Urinary bladder (tissue), 4 donors: ENCODE data around the gene STAT5B. TPM values are rescaled to one million over a fixed set of nuclear protein-coding genes. Genes with fewer than 3 reads are reported as not detected.
"Not testable (repeated sequence)": the region's sequence is repeated elsewhere in the genome, so short reads cannot be mapped to it uniquely, and the experiment has no call there.

ENCODE experiments used
- DNase-seq: peaks from one replicate; pipeline ENCODE4 v3.0.0-alpha.2; 2015; ENCODE audit errors: extremely low spot score
- H3K27ac ChIP-seq: one replicate; pipeline ENCODE4 v1.5.1; 2013; ENCODE audit warnings: low read depth, mild to moderate bottlenecking, moderate library complexity
- H3K36me3 ChIP-seq: one replicate; pipeline ENCODE4 v1.6.1; 2013; ENCODE audit warnings: mild to moderate bottlenecking, moderate library complexity; ENCODE audit not compliant: insufficient read depth
- H3K4me1 ChIP-seq: one replicate; pipeline ENCODE4 v1.6.1; 2013; ENCODE audit warnings: mild to moderate bottlenecking, moderate library complexity; ENCODE audit not compliant: insufficient read depth
- H3K4me3 ChIP-seq: one replicate; pipeline ENCODE4 v1.5.1; 2013; ENCODE audit warnings: low read depth, low read length
- WGBS: extraction: QIAGEN DNeasy Blood & Tissue Kit; methylation state at CpG from one replicate; pipeline ENCODE4 v1.1.7; 2013; 5-methylcytosine and 5-hydroxymethylcytosine counted together
- polyA plus RNA-seq: library from polyadenylated mRNA; stranded (reverse); fragments of 200-250 nt; gene quantifications from one replicate; pipeline ENCODE4 v1.2.3, GENCODE V29; 2013
- total RNA-seq: library from RNA; depleted of rRNA; stranded (reverse); fragments of >200 nt; gene quantifications from one replicate; pipeline ENCODE4 v1.2.3, GENCODE V29; 2014
- donor health status: healthy with polysubstance abuse.
- donor health status: healthy.

The STAT5B gene
- total and polyA plus RNA-seq, 2 donors: 37.6 to 66.3 TPM

GRCh38 chr17:42236760-42237159, 39.4 kb downstream of the STAT5B start:
- H3K36me3 ChIP-seq: no peaks in the 10 kb centered on the region
- H3K27ac ChIP-seq: no peak overlapping the region
- WGBS: 87% methylated on average over 7 of the region's 7 CpGs
- H3K4me1 ChIP-seq: no peaks in the 10 kb centered on the region
- no peak overlapping the region for H3K4me3 ChIP-seq
- no peak for DNase-seq

GRCh38 chr17:42233994-42234393, 42.2 kb downstream of the STAT5B start:
- 35% methylated on average over 2 of the region's 2 CpGs for WGBS
- no peak overlapping the region for H3K27ac ChIP-seq
- no peaks in the 10 kb centered on the region for H3K36me3 ChIP-seq

GRCh38 chr17:42233156-42233555, 43.0 kb downstream of the STAT5B start:
- no peak for DNase-seq
- no peak overlapping the region for H3K27ac ChIP-seq
- WGBS: 93% methylated on average over 5 of the region's 5 CpGs
- no peaks in the 10 kb centered on the region for H3K4me1 ChIP-seq
- H3K36me3 ChIP-seq: no peaks in the 10 kb centered on the region
- H3K4me3 ChIP-seq: no peak overlapping the region

More at GRCh38 chr17:42233994-42234393, 42.2 kb downstream of the STAT5B start:
- no peak for DNase-seq
- H3K4me3 ChIP-seq: no peak overlapping the region
- H3K4me1 ChIP-seq: no peaks in the 10 kb centered on the region

- 91% methylated on average over 5 of the region's 5 CpGs for WGBS
- no peak overlapping the region for H3K4me3 ChIP-seq
- H3K27ac ChIP-seq: no peak overlapping the region
- no peaks in the 10 kb centered on the region for H3K36me3 ChIP-seq
- DNase-seq: no peak
- no peaks in the 10 kb centered on the region for H3K4me1 ChIP-seq
Measured at GRCh38 chr17:42230225-42230624, 46.0 kb downstream of the STAT5B start.

GRCh38 chr17:42227849-42228700, 48.1 kb downstream of the STAT5B start:
- peaks cover 1% of the 10 kb centered on the region for H3K36me3 ChIP-seq
- no peak overlapping the region for H3K4me3 ChIP-seq
- no peak for DNase-seq
- WGBS: 61% methylated on average over 11 of the region's 11 CpGs
- H3K4me1 ChIP-seq: no peaks in the 10 kb centered on the region
- no peak overlapping the region for H3K27ac ChIP-seq

- no peak overlapping the region for H3K4me3 ChIP-seq
- no peak for DNase-seq
- peaks cover 1% of the 10 kb centered on the region for H3K36me3 ChIP-seq
- no peak overlapping the region for H3K27ac ChIP-seq
- no peaks in the 10 kb centered on the region for H3K4me1 ChIP-seq
- WGBS: 91% methylated on average over 5 of the region's 5 CpGs
Measured at GRCh38 chr17:42225646-42226045, 50.5 kb downstream of the STAT5B start.

- no peak overlapping the region for H3K4me3 ChIP-seq
- peaks cover 1% of the 10 kb centered on the region for H3K36me3 ChIP-seq
- DNase-seq: no peak
- H3K4me1 ChIP-seq: no peaks in the 10 kb centered on the region
- no peak overlapping the region for H3K27ac ChIP-seq
- 94% methylated on average over 6 of the region's 6 CpGs for WGBS
Measured at GRCh38 chr17:42224651-42225050, 51.5 kb downstream of the STAT5B start.

GRCh38 chr17:42221886-42222745, 54.1 kb downstream of the STAT5B start:
- 53% methylated on average over 3 of the region's 3 CpGs for WGBS
- no peak overlapping the region for H3K4me3 ChIP-seq
- H3K4me1 ChIP-seq: no peaks in the 10 kb centered on the region
- H3K27ac ChIP-seq: no peak overlapping the region
- no peak for DNase-seq
- H3K36me3 ChIP-seq: peaks cover 4% of the 10 kb centered on the region

- not testable (repeated sequence) for DNase-seq, H3K27ac ChIP-seq, H3K36me3 ChIP-seq, H3K4me3 ChIP-seq, H3K4me1 ChIP-seq
- 80% methylated on average over 1 of the region's 17 CpGs for WGBS
Measured at GRCh38 chr17:42219280-42219679, 56.9 kb downstream of the STAT5B start.

GRCh38 chr17:42214156-42214555, 62.0 kb downstream of the STAT5B start:
- Histone ChIP-seq H3K4me1 (no peaks in the 10 kb centered on the region), H3K27ac (no peak overlapping the region), H3K36me3 (peaks cover 8% of the 10 kb centered on the region), H3K4me3 (no peak overlapping the region)
- 81% methylated on average over 2 of the region's 2 CpGs for WGBS
- DNase-seq: no peak

- Histone ChIP-seq H3K4me1 (no peaks in the 10 kb centered on the region), H3K36me3 (peaks cover 5% of the 10 kb centered on the region), H3K27ac (no peak overlapping the region), H3K4me3 (no peak overlapping the region)
- WGBS: 68% methylated on average over 7 of the region's 7 CpGs
- DNase-seq: no peak
Measured at GRCh38 chr17:42212382-42212781, 63.8 kb downstream of the STAT5B start.

- 57% methylated on average over 9 of the region's 9 CpGs for WGBS
- not testable (repeated sequence) for DNase-seq, H3K27ac ChIP-seq
Measured at GRCh38 chr17:42211921-42212341, 64.3 kb downstream of the STAT5B start.

GRCh38 chr17:42210046-42210445, 66.1 kb downstream of the STAT5B start:
- DNase-seq: no peak
- WGBS: 88% methylated on average over 6 of the region's 6 CpGs

More at GRCh38 chr17:42211921-42212341, 64.3 kb downstream of the STAT5B start:
- H3K4me1 ChIP-seq, H3K36me3 ChIP-seq, H3K4me3 ChIP-seq: not testable (repeated sequence)

More at GRCh38 chr17:42210046-42210445, 66.1 kb downstream of the STAT5B start:
- Histone ChIP-seq H3K4me1 (no peaks in the 10 kb centered on the region), H3K4me3 (no peak overlapping the region), H3K27ac (no peak overlapping the region), H3K36me3 (peaks cover 5% of the 10 kb centered on the region)
